ENCODE data around the gene PLCB1. TPM values are rescaled to one million over a fixed set of nuclear protein-coding genes. Genes with fewer than 3 reads are reported as not detected.
"Not testable (repeated sequence)": the region's sequence is repeated elsewhere in the genome, so short reads cannot be mapped to it uniquely, and the experiment has no call there.

Gene PLCB1
- total RNA-seq, 2 donors from 2014 or later, result 8.5 to 10.9 TPM

- intact Hi-C loops (cut with DNase I, micrococcal nuclease), result no loop called here
- ATAC-seq, result no peak
- no peak for DNase-seq
These were observed 212.0 kb downstream of the PLCB1 start for GRCh38 chr20:8344106-8344505.

- DNase-seq (no peak), ATAC-seq (no peak)
- intact Hi-C loops (cut with DNase I, micrococcal nuclease), result no loop called here
These were observed 212.6 kb downstream of the PLCB1 start for GRCh38 chr20:8344631-8345030.

DNA sequence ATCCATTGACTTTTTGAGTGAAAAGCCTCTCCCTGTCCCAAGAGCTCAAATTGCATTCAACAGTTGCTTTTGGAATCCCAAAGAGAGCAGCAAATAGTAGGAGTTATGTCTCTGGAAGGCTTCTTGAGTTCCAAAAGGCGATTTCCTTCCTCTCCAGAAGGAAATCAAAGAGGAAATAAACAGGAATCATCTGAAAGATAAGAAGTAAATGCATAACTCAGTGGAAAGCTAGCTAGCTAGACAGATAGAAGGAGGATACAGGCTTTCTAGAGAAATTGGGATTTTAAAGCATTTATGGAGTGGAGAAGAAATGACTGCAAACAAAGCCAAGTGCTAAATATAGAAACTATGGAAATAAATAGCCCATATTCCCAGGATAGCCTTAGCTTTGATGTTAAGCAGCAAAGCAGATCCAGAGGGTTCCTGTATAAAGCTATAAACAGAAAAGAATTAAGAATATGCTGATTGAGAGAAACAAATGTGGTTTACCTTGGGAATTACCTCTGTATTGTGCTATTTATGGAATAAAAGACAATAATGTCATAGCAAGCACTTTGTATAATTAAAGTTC lies 214.7 kb downstream of the PLCB1 start:
- intact Hi-C loops (cut with DNase I, micrococcal nuclease), result no loop called here
- DNase-seq (no peak), ATAC-seq (no peak)

DNA sequence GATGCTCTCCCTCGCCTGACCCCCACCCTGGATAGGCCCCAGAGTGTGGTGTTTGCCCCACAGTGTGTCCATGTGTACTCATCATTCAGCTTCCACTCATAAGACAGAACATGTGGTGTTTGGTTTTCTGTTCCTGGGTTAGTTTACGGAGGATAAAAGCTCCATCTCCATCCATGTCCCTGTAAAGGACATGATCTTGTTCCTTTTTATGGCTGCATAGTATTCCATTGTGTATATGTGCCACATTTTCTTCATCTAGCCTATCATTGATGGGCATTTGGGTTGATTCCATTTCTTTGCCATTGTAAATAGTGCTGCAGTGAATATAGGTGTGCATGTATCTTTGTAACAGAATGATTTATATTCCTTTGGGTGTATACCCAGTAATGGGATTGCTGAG lies 218.2 kb downstream of the PLCB1 start:
- intact Hi-C loops (cut with DNase I, micrococcal nuclease); ATAC-seq; DNase-seq: not testable (repeated sequence)

GRCh38 chr20:8352486-8352885 lies 220.4 kb downstream of the PLCB1 start:
- ATAC-seq (no peak), DNase-seq (no peak)
- intact Hi-C loops (cut with DNase I, micrococcal nuclease), result no loop called here

DNA sequence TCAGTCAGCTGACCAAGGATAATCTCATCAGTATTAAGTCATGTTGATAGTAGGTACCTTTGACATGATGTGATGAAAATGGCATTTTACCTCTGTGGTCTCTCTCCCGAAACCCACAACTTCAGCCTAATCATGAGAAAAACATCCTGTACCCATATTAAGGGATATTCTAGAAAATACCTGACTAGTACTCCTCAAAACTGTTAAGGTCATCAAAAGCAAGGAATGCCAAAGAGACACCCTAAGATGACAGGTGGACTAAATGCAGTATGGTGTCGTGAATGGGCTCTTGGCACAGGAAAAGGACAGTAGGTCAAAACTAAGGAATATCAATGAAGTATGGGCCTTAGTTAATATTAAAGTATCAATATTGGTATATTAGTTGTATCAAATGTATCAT lies 221.4 kb downstream of the PLCB1 start:
- ATAC-seq (no peak), DNase-seq (no peak)
- intact Hi-C loops (cut with DNase I, micrococcal nuclease), result no loop called here

DNA sequence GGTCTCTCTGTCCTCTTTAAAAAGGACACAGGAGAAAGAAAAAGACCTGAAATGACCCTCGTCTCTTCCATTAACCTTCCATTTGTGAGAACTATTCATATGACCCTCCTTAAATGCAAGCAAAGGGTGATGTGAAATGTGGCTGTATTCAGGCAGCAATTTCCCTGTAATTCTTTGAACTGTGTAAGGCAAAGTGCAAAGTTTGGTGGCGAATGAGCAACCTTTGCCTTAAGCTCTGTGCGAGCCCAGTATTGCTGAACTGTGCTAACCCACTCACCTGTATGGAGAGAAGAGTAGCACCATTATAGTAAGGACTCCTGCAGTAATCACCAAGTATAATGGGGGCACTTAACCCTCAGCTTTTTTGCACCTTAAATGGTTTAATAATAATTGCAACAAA lies 223.4 kb downstream of the PLCB1 start:
- intact Hi-C loops (cut with DNase I, micrococcal nuclease), result no loop called here
- ATAC-seq (no peak), DNase-seq (no peak)

DNA sequence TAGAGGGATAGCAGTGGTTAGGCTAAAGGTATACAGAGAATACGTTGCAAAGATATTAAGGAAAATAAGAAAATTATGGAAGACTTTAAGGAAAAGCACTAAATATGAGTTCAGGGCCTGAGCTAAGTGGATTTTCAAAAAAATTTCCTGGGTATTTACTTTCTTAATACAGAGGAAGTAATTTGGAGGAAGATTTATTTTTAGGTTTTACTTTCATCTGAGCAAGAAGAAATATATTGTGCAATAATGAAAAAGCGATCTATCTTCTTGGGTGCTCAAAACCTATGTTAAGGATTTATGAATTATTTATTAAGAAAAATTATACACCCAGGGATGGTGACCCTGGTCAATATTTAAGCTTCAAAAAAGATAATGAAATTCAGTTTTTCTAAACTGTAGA lies 224.7 kb downstream of the PLCB1 start:
- intact Hi-C loops (cut with DNase I, micrococcal nuclease), result no loop called here
- ATAC-seq (no peak), DNase-seq (no peak)

DNA sequence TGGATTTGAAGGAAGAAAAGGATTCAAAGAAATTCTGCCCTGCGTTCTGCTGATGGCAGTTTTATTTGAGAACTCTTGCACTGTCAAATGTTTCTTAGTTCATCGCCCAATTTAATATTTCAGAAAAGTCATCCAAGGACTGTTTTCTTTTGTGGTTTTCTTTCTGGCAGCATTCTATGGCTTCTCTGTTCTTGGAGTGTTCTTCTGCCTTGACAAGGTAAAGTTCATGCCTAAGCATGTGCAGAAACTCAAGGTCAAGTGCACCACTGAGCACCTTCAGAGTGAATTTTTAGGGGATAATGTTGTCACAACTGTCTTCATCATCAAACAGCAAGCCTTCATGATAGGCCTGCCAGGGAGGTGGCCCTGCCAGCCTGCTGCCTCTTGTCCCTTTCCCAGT lies 225.6 kb downstream of the PLCB1 start:
- no peak for DNase-seq
- ATAC-seq, result no peak
- intact Hi-C loops (cut with DNase I, micrococcal nuclease), result no loop called here

- intact Hi-C loops (cut with DNase I, micrococcal nuclease), result no loop called here
- ATAC-seq (no peak), DNase-seq (no peak)
These were observed 228.0 kb downstream of the PLCB1 start for GRCh38 chr20:8360035-8360434.

GRCh38 chr20:8361006-8361652 lies 229.1 kb downstream of the PLCB1 start:
- no peak for ATAC-seq
- intact Hi-C loops (cut with DNase I, micrococcal nuclease), result no loop called here
- DNase-seq, result no peak

- intact Hi-C loops (cut with DNase I, micrococcal nuclease), result no loop called here
- ATAC-seq (no peak), DNase-seq (no peak)
These were observed 229.7 kb downstream of the PLCB1 start for GRCh38 chr20:8361779-8362178.

DNA sequence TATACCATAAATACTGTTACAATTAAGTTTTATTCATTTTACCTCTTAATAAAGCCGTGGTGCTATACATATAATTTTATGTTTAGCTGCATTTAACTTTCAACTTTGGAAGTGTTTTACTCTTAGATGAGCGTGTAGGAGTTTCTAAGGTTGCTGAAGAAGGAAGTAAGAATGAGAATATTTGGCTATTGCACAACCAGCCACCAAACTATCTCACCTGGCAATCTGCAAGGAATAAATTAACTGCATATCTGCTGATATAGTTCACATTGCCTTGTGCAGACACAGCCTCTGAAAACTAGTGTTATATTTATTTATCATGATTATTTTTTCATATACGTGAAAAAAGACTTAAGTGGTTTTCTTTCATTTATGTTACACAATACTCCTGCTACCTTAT lies 230.4 kb downstream of the PLCB1 start:
- DNase-seq (no peak), ATAC-seq (no peak)
- intact Hi-C loops (cut with DNase I, micrococcal nuclease), result no loop called here

DNA sequence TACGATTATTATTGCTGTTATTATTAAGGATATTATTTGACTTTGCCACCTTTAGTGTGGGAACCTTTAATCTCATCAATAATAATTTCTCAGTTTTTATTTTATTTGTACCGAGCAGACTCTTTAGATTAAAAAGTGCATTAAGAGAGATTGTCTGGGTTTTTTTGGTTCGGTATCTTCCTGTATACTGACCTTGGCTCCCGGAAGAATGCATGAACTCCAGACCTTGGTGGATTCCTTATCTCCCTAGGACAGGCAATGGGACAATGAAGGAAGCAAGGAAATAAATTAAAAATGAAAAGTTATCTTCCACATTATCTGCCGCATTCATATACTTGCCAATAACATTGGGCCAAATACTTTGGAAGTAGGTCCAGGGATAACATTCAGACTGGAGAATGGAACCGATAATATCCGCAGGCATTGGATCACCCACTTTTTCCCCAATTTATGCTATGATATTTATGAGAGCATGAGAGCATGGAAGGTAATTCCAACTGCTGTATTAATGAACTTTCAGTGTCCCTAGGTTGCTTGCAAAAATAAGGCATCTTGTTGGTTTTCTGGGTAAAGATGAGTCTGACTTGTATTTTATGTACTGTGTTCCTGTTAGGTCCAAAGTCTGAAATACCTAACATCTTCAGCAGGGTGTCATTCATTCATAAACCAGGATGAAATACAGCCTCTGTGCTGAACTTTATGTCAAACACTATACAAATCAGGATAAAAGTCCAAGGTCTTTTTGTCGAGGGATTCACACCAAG lies 232.1 kb downstream of the PLCB1 start:
- intact Hi-C loops (cut with DNase I, micrococcal nuclease), result no loop called here

GRCh38 chr20:8364734-8365078 lies 232.6 kb downstream of the PLCB1 start:
- DNase-seq (no peak), ATAC-seq (no peak)
- intact Hi-C loops (cut with DNase I, micrococcal nuclease), result no loop called here

More for the DNA sequence above, 232.1 kb downstream of the PLCB1 start:
- ATAC-seq, result no peak
- no peak for DNase-seq

DNA sequence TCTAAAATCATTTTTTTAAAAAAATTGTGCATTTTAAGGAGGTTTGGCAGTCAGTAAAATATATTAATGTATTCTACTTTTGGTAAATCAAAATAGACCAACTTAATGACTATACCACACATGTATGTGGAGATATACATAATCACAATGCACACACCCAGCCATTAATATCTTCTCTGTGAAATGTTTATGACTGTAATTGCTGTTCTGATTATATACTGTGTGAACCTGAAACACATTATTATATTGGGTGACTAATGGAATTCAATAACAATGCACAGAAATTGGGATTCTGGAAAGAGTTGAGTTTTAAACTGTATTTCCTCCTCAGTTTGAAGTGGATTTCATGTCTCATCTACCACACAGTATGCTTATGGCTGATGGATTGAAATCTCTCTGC lies 233.6 kb downstream of the PLCB1 start:
- intact Hi-C loops (cut with DNase I, micrococcal nuclease), result no loop called here
- DNase-seq (no peak), ATAC-seq (no peak)

DNA sequence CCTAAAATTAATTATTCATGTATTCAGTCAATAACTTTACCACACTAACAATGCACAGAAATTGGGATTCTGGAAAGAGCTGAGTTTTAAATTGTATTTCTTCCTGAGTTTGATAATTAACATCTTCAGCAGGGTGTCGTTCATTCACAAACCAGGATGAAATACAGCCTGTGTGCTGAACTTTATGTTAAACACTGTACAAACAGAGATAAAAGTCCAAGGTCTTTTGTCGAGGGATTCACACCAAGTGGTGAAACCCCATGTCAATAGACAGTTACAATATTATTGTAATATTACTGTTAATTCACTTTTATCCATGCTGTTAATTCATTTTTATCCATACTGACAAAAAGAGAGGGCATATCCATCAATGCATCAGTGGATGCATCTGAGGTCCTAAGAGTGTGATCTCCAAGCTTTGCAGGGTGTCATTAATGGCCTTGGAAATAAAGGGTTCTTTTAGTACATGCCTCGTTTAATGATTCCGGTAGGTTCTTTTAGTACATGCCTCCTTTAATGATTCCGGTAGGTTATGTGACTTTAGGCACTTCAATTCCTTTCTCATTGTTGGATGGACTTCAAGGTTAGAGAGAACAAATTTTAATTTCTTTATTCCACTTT lies 234.3 kb downstream of the PLCB1 start:
- intact Hi-C loops (cut with DNase I, micrococcal nuclease), result no loop called here
- DNase-seq (no peak), ATAC-seq (no peak)

- DNase-seq (no peak), ATAC-seq (no peak)
- intact Hi-C loops (cut with DNase I, micrococcal nuclease), result no loop called here
These were observed 235.6 kb downstream of the PLCB1 start for GRCh38 chr20:8367689-8368088.

- intact Hi-C loops (cut with DNase I, micrococcal nuclease), result no loop called here
- DNase-seq (no peak), ATAC-seq (no peak)
These were observed 236.6 kb downstream of the PLCB1 start for GRCh38 chr20:8368670-8369069.

DNA sequence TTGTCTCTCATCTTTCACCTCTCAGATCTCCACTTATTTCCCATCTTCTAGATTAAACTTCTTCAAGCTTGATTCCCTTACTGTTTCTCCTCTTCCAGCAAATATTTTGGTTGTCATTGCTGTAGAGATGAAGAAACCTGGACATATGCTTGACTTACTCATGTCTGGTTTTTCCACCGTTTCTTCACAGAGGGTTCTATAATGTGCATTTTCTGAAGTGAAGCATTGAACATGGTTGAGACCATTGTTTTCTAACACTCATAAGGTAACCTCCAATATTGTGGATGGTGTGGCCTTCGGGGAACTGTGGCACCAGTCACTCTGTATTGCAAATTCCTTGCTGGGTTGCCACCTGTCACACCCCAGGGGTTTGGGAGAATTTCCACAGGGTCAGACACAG lies 237.2 kb downstream of the PLCB1 start:
- intact Hi-C loops (cut with DNase I, micrococcal nuclease), result no loop called here
- no peak for ATAC-seq
- no peak for DNase-seq
